Mesendoderm (in vitro differentiated cells): ENCODE results near the gene NPDC1.
"Not testable (repeated sequence)": the region's sequence is repeated elsewhere in the genome, so short reads cannot be mapped to it uniquely, and the experiment has no call there.

ENCODE experiments used
- DNase-seq: peaks from one replicate; pipeline ENCODE4 v3.0.0; 2013
- H2AK5ac ChIP-seq: 2 replicates; pipeline ENCODE4 v1.6.1; 2013; ENCODE audit warnings: low read length, inconsistent platforms
- H2BK120ac ChIP-seq: 2 replicates; pipeline ENCODE4 v1.6.1; 2013; ENCODE audit warnings: low read depth, mild to moderate bottlenecking, low read length, moderate library complexity, mixed read lengths
- H2BK15ac ChIP-seq: replicated peaks from 2 replicates; pipeline ENCODE4 v1.6.1; 2013; ENCODE audit warnings: low read depth, mild to moderate bottlenecking, moderate library complexity
- H2BK5ac ChIP-seq: 2 replicates; pipeline ENCODE4 v1.6.1; 2013; ENCODE audit warnings: low read length, inconsistent platforms
- H3K18ac ChIP-seq: 2 replicates; pipeline ENCODE4 v1.6.1; 2013; ENCODE audit warnings: mild to moderate bottlenecking, low read length, mixed read lengths
- H3K23ac ChIP-seq: one replicate; pipeline ENCODE4 v1.6.1; 2013; ENCODE audit warnings: low read length
- H3K27ac ChIP-seq: 2 replicates; pipeline ENCODE4 v1.5.1; 2013; ENCODE audit warnings: low read depth, mild to moderate bottlenecking, inconsistent platforms, low read length, moderate library complexity
- H3K27me3 ChIP-seq: 2 replicates; pipeline ENCODE4 v1.6.1; 2013; ENCODE audit warnings: low read length, control low read depth, mild to moderate bottlenecking, inconsistent platforms; ENCODE audit not compliant: insufficient read depth, poor library complexity
- H3K36me3 ChIP-seq: 2 replicates; pipeline ENCODE4 v1.6.1; 2013; ENCODE audit warnings: low read length, inconsistent platforms; ENCODE audit not compliant: control insufficient read depth, insufficient read depth
- H3K4ac ChIP-seq: one replicate; pipeline ENCODE4 v1.6.1; 2013; ENCODE audit warnings: low read depth, mild to moderate bottlenecking, low read length, moderate library complexity
- H3K4me1 ChIP-seq: 2 replicates; pipeline ENCODE4 v1.6.1; 2013; ENCODE audit warnings: low read depth, low read length, inconsistent platforms; ENCODE audit not compliant: control insufficient read depth
- H3K4me2 ChIP-seq: 2 replicates; pipeline ENCODE4 v1.6.1; 2013; ENCODE audit warnings: low read length
- H3K4me3 ChIP-seq: 2 replicates; pipeline ENCODE4 v1.5.1; 2013; ENCODE audit warnings: mild to moderate bottlenecking, low read length
- H3K56ac ChIP-seq: one replicate; pipeline ENCODE4 v1.6.1; 2013; ENCODE audit warnings: low read length
- H3K79me1 ChIP-seq: 2 replicates; pipeline ENCODE4 v1.6.1; 2013; ENCODE audit warnings: low read length, inconsistent platforms
- H3K79me2 ChIP-seq: 2 replicates; pipeline ENCODE4 v1.6.1; 2013; ENCODE audit warnings: mild to moderate bottlenecking, low read length; ENCODE audit not compliant: control insufficient read depth, insufficient read depth
- H3K9ac ChIP-seq: 2 replicates; pipeline ENCODE4 v1.6.1; 2013; ENCODE audit warnings: low read length, inconsistent platforms
- H4K5ac ChIP-seq: one replicate; pipeline ENCODE4 v1.6.1; 2013; ENCODE audit warnings: low read length
- H4K8ac ChIP-seq: one replicate; pipeline ENCODE4 v1.6.1; 2013; ENCODE audit warnings: low read depth, mild to moderate bottlenecking, control low read depth, low read length, moderate library complexity
- WGBS: extraction: QIAGEN DNeasy Blood & Tissue Kit; methylation state at CpG from one replicate; pipeline ENCODE4 v1.1.7; 2013; ENCODE audit warnings: low lambda C conversion rate, missing lambda C conversion rate; ENCODE audit not compliant: insufficient coverage; ENCODE audit errors: extremely low coverage; 5-methylcytosine and 5-hydroxymethylcytosine counted together

NPDC1 gene

DNA sequence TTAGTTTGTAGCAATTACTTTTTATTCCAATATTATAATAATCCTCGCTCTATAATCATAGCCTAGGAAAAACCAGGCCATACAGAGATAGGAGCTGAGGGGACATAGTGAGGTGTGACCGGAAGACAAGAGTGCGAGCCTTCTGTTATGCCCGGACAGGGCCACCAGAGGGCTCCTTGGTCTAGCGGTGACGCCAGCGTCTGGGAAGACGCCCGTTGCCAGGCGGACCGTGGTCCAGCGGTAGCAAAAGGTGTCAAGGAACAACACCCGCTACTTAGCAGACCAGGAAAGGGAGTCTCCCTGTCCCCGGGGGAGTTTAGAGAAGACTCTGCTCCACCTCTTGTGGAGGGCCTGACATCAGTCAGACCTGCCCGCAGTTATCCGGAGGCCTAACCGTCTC, 41.7 kb downstream of the NPDC1 start:
- not testable (repeated sequence) for H3K4me1 ChIP-seq, H3K23ac ChIP-seq, H2AK5ac ChIP-seq, H3K18ac ChIP-seq, H4K8ac ChIP-seq, H3K79me2 ChIP-seq, H2BK120ac ChIP-seq, H3K27ac ChIP-seq, H4K5ac ChIP-seq, H3K79me1 ChIP-seq, H3K4ac ChIP-seq, H2BK5ac ChIP-seq, DNase-seq, H3K56ac ChIP-seq, H3K4me3 ChIP-seq, H3K4me2 ChIP-seq, H3K9ac ChIP-seq, H2BK15ac ChIP-seq, H3K27me3 ChIP-seq, H3K36me3 ChIP-seq
- no CpG with 5 or more reads among the region's 17 CpGs for WGBS

DNA sequence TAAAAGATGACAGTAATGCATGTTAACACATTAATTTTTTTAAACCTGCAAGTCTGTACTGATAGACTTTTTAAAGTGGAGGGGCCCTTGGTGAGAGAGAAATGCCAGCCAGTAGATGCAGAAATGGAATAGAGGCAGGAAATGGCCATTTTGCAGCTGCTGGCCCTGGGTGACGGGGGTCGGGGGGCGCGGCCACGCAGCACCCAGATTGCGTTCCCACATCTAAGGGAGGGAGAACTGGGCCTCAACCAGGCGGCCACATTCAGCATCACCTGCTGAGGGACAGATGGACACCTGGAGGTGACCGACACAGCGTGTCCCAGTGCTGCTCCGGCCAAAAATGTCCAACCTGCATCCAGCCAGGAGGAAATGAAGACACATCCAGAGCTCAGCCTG, 43.3 kb downstream of the NPDC1 start:
- no peak for DNase-seq
- Histone ChIP-seq H3K27me3 (no peaks in the 10 kb centered on the region), H3K79me1 (no peaks in the 10 kb centered on the region), H3K4me2 (no peak overlapping the region), H3K4me3 (no peak overlapping the region), H2BK5ac (no peak overlapping the region), H4K5ac (no peak overlapping the region), H2AK5ac (no peak overlapping the region), H3K4me1 (no peaks in the 10 kb centered on the region), H3K79me2 (no peaks in the 10 kb centered on the region), H2BK15ac (no peak overlapping the region), H3K27ac (no peak overlapping the region), H3K18ac (no peak overlapping the region), H3K23ac (no peak overlapping the region), H3K56ac (no peak overlapping the region), H2BK120ac (no peak overlapping the region), H4K8ac (no peak overlapping the region), H3K9ac (no peak overlapping the region), H3K4ac (no peak overlapping the region), H3K36me3 (no peaks in the 10 kb centered on the region)
- WGBS: no CpG with 5 or more reads among the region's 10 CpGs

DNA sequence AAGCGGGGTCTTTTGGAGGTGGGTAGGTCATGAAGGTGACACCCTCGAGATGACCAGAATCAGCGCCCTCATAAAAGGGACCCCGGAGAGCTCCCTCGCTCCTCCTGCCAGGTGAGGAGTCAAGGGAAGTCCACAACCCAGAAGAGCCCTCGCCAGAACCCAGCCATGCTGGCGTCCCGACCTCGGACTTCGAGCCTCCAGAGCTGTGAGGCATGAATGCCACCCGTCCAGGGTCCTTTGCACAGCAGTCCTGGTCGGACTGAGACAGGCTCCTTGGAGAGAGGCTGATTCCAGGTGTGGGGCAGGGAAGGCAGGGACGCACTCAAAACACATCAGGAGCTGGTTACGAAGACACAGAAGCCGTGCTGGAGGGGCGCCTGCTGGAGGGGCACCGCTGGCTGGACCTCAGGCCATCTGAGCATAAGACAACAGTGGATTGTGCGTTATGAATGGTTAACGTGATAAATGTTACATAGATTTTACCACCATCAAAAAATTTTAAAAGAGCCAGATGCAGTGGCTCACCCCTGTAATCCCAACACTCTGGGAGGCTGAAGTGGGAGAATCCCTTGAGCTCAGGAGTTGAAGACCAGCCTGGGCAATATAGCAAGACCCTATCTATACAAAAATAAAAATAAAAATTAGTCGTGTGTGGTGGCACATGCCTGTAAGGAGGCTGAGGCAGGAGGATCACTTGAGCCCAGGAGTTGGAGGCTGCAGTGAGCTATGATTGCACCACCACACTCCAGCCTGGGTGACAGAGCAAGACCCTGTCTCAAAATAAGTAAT, 43.9 kb downstream of the NPDC1 start:
- Histone ChIP-seq H3K9ac (no peak overlapping the region), H2BK120ac (no peak overlapping the region), H3K18ac (no peak overlapping the region), H4K5ac (no peak overlapping the region), H3K79me2 (no peaks in the 10 kb centered on the region), H3K56ac (no peak overlapping the region), H2AK5ac (no peak overlapping the region), H2BK5ac (no peak overlapping the region), H3K4me1 (peaks cover 3% of the 10 kb centered on the region), H3K27ac (no peak overlapping the region), H4K8ac (no peak overlapping the region), H3K27me3 (no peaks in the 10 kb centered on the region), H2BK15ac (no peak overlapping the region), H3K4me2 (no peak overlapping the region), H3K79me1 (no peaks in the 10 kb centered on the region), H3K4me3 (no peak overlapping the region), H3K4ac (no peak overlapping the region), H3K23ac (no peak overlapping the region), H3K36me3 (no peaks in the 10 kb centered on the region)
- WGBS: no CpG with 5 or more reads among the region's 20 CpGs
- no peak for DNase-seq

DNA sequence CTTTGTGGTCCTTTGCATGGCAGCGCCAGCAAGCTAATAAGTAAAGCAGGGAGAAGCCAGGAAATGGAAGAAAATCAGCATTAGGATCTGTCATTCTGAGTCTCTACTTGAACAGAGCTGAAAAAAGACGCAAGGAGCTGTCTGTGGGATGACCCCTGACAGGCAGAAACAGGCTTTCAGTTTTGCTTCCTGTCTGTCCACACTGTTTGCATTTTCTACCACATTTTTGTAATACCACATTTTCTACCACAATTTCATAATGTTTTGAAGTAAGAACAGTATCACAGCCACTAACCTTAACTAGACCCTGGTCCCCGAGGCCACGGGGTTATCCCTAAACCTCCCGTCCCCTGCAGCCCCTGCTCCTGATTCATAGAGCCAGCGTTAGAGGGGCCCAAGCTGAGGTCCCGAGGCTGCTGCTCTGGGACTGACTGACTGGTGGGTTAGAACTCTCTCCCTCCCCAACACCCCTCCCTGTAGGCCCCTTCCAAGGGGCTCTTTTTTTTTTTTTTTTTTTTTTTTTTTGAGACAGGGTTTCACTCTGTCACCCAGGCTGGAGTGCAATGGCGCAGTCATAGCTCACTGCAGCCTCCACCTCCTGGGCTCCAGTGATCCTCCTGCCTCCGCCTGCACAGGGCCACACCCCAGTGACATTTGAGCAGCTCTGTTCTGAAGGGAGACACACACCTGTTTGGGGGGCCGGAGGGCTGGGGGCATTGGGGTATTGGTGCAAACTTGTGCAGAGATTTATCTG, 45.6 kb downstream of the NPDC1 start:
- Histone ChIP-seq H2BK15ac (no peak overlapping the region), H3K4me2 (no peak overlapping the region), H2AK5ac (no peak overlapping the region), H3K23ac (no peak overlapping the region), H2BK5ac (no peak overlapping the region), H3K27ac (no peak overlapping the region), H3K9ac (no peak overlapping the region), H3K4me1 (peaks cover 3% of the 10 kb centered on the region), H3K56ac (no peak overlapping the region), H3K79me2 (no peaks in the 10 kb centered on the region), H4K8ac (no peak overlapping the region), H3K36me3 (no peaks in the 10 kb centered on the region), H4K5ac (no peak overlapping the region), H3K4me3 (no peak overlapping the region), H3K79me1 (no peaks in the 10 kb centered on the region), H2BK120ac (no peak overlapping the region), H3K18ac (no peak overlapping the region), H3K4ac (no peak overlapping the region), H3K27me3 (no peaks in the 10 kb centered on the region)
- no peak for DNase-seq
- WGBS: no CpG with 5 or more reads among the region's 10 CpGs

DNA sequence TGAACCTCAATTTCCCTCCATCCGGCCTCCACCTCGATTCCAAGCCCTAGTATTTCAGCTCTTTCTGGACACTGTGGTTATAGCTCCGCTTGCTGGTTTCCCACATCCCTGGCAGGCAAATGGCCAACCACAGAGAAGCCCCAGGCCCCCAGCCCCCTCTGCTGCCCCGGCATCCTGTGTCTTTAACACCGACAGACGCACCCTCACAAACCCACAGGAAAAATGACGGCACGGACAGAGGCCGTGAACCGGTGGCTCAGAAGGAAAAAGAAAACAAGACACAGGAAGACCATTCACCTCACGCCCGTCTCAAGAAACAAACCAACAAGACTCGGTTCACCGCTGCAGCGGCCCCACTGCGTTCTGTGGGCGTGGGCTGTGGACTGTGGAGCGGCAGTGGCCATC, 48.1 kb downstream of the NPDC1 start:
- no CpG with 5 or more reads among the region's 18 CpGs for WGBS
- no peak overlapping the region for H3K4me3 ChIP-seq
- H3K79me1 ChIP-seq: peaks cover 4% of the 10 kb centered on the region
- H3K18ac ChIP-seq: no peak overlapping the region
- H3K4me2 ChIP-seq: no peak overlapping the region
- no peak overlapping the region for H3K9ac ChIP-seq
- H4K5ac ChIP-seq: no peak overlapping the region
- no peak overlapping the region for H3K56ac ChIP-seq
- H2BK5ac ChIP-seq: no peak overlapping the region
- no peaks in the 10 kb centered on the region for H3K36me3 ChIP-seq
- H3K79me2 ChIP-seq: no peaks in the 10 kb centered on the region
- H2BK120ac ChIP-seq: no peak overlapping the region
- no peak overlapping the region for H4K8ac ChIP-seq
- no peaks in the 10 kb centered on the region for H3K27me3 ChIP-seq
- no peak overlapping the region for H2AK5ac ChIP-seq
- no peak overlapping the region for H2BK15ac ChIP-seq
- no peak overlapping the region for H3K4ac ChIP-seq
- DNase-seq: no peak
- H3K4me1 ChIP-seq: peaks cover 3% of the 10 kb centered on the region
- H3K27ac ChIP-seq: no peak overlapping the region
- no peak overlapping the region for H3K23ac ChIP-seq
